Measurements from ENCODE around the gene FYN.

The FYN gene

DNA sequence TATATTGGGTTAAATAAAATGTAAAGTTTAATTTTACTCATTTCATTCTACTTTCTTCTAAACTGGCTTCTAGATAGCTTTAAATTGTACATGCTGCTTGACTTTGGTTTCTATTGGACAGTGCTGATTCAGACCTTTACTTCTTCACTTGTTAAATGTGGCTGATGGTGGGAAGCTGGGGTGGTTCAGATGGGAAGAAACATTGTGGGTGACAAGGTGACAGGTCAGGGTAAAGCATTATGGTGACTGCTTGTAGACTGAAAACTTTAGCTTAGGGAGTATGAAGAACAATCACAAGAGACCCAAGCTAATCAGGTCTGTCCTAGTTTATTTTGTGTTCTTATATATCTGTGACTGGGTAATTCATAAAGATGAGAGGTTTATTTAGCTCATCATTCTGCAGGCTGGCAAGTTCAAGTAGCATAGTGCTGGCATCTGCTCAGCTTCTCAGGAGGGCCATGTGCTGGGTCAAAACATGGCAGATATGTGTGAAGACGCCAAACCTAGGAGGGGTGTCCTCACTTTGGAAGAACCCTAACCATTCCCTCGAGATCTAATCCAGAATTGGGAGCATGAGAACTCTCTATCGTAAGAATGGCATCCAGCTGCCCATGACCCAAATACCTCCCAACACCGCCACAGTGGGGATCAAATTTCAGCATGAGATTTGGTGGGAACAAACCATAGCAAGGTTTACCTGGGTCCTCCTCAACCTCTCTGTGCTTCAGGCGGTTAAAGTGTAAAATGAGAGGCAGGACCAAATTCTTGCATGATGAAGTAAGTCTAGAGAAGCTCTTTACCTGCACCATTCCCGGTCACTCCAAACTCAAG lies 102.8 kb downstream of the FYN start:
- Mint-ChIP-seq H3K4me1 (ENCODE audit: low read depth) (peaks cover 74% of the 10 kb centered on the region), H3K36me3 (ENCODE audit: low read depth) (peaks cover 27% of the 10 kb centered on the region), H3K27me3 (ENCODE audit: low read depth) (no peaks in the 10 kb centered on the region), H3K4me3 (no peak overlapping the region), H3K9me3 (no peaks in the 10 kb centered on the region), H3K27ac (peak overlapping the region; percentile 7)
- no peak for DNase-seq (ENCODE audit: low spot score)

DNA sequence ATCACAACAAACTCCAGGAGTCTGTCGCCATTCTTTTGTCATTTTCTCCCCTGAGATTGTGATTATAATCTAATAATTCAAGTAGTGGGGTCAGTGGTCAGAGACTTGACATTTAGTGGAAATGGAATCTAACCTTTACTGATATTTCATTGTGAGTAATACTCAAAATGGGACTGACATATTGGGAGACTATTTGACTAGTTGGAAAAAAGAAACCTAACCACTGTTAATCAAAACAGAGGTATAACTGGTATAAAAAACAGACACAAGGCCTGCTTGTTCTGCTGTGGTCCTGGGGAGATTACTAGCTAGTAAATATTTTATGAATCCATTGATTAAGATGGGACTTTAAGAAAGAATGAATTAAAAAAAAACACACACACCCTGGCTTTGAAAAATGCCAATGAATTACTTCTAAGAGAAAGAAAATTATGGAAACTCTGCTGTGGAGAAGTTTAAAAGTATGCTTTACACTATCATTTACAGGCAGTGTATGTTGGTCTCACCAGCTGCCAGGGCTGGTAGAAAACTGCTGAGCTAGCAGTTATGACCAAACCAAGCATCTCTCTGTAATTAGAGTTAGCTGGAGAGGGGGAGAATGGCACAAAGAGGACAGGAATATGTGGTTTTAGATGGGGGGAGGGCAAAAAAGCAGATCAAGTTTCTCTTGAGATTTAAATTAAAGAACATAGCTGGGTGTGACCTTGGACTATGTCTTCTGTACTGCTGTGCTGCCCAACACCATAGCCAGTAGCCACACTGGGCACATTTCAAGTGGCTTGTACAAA lies 103.7 kb downstream of the FYN start:
- H3K27ac Mint-ChIP-seq, result peak overlapping the region; percentile 43
- H3K4me1 Mint-ChIP-seq (ENCODE audit: low read depth), result peaks cover 76% of the 10 kb centered on the region
- H3K36me3 Mint-ChIP-seq (ENCODE audit: low read depth), result peaks cover 27% of the 10 kb centered on the region
- DNase-seq (ENCODE audit: low spot score), result no peak
- no peak overlapping the region for H3K4me3 Mint-ChIP-seq
- H3K9me3 Mint-ChIP-seq, result no peaks in the 10 kb centered on the region
- no peaks in the 10 kb centered on the region for H3K27me3 Mint-ChIP-seq (ENCODE audit: low read depth)

GRCh38 chr6:111768431-111768770 lies 104.9 kb downstream of the FYN start:
- peak overlapping the region; percentile 33 for H3K27ac Mint-ChIP-seq
- H3K9me3 Mint-ChIP-seq, result no peaks in the 10 kb centered on the region
- no peaks in the 10 kb centered on the region for H3K27me3 Mint-ChIP-seq (ENCODE audit: low read depth)
- H3K36me3 Mint-ChIP-seq (ENCODE audit: low read depth), result peaks cover 27% of the 10 kb centered on the region
- H3K4me3 Mint-ChIP-seq, result no peak overlapping the region
- no peak for DNase-seq (ENCODE audit: low spot score)
- peaks cover 78% of the 10 kb centered on the region for H3K4me1 Mint-ChIP-seq (ENCODE audit: low read depth)

- H3K36me3 Mint-ChIP-seq (ENCODE audit: low read depth), result peaks cover 29% of the 10 kb centered on the region
- H3K9me3 Mint-ChIP-seq, result no peaks in the 10 kb centered on the region
- peaks cover 81% of the 10 kb centered on the region for H3K4me1 Mint-ChIP-seq (ENCODE audit: low read depth)
- no peak for DNase-seq (ENCODE audit: low spot score)
- H3K4me3 Mint-ChIP-seq, result peak overlapping the region; percentile 51
- H3K27ac Mint-ChIP-seq, result peak overlapping the region; percentile 79
- H3K27me3 Mint-ChIP-seq (ENCODE audit: low read depth), result no peaks in the 10 kb centered on the region
These were observed 105.4 kb downstream of the FYN start for GRCh38 chr6:111767752-111768430.

DNA sequence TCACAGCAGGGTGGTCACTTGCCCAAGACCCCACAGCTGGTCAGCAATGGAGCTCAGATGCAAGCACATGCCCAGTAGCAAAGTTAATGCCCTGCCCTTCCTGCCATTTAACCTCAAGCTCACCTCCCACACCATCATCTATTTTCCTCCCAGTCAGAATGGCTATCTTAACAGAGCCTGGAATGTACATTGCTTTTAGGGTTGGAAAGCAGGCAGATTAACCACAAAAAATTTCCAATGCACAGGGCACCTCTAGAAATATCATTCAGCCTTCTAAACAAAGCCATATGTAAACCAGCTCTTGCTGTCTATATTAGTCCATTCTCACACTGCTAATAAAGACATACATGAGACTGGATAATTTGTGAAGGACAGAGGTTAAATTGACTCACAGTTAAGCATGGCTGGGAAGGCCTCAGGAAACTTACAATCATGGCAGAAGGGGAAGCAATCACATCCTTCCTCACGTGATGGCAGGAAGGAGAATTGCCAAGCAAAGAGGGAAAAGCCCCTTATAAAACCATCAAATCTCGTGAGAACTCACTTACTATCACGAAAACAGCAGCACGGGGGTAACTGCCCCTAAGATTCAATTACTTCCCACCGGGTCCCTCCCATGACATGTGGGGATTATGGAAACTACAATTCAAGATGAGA lies 106.9 kb downstream of the FYN start:
- Mint-ChIP-seq H3K27ac (peak overlapping the region; percentile 71), H3K4me1 (ENCODE audit: low read depth) (peaks cover 91% of the 10 kb centered on the region), H3K36me3 (ENCODE audit: low read depth) (peaks cover 25% of the 10 kb centered on the region), H3K9me3 (no peaks in the 10 kb centered on the region), H3K27me3 (ENCODE audit: low read depth) (no peaks in the 10 kb centered on the region), H3K4me3 (peak overlapping the region; percentile 23)
- DNase-seq (ENCODE audit: low spot score), result no peak

GRCh38 chr6:111765763-111766162 lies 107.5 kb downstream of the FYN start:
- H3K27me3 Mint-ChIP-seq (ENCODE audit: low read depth), result no peaks in the 10 kb centered on the region
- H3K4me1 Mint-ChIP-seq (ENCODE audit: low read depth), result peaks cover 91% of the 10 kb centered on the region
- no peaks in the 10 kb centered on the region for H3K9me3 Mint-ChIP-seq
- peaks cover 22% of the 10 kb centered on the region for H3K36me3 Mint-ChIP-seq (ENCODE audit: low read depth)
- peak overlapping the region; percentile 23 for H3K4me3 Mint-ChIP-seq
- DNase-seq (ENCODE audit: low spot score), result no peak
- H3K27ac Mint-ChIP-seq, result peak overlapping the region; percentile 66

GRCh38 chr6:111764238-111765175 lies 108.7 kb downstream of the FYN start:
- H3K4me3 Mint-ChIP-seq, result peak overlapping the region; percentile 60
- no peaks in the 10 kb centered on the region for H3K9me3 Mint-ChIP-seq
- peaks cover 16% of the 10 kb centered on the region for H3K36me3 Mint-ChIP-seq (ENCODE audit: low read depth)
- peaks cover 95% of the 10 kb centered on the region for H3K4me1 Mint-ChIP-seq (ENCODE audit: low read depth)
- no peaks in the 10 kb centered on the region for H3K27me3 Mint-ChIP-seq (ENCODE audit: low read depth)
- DNase-seq (ENCODE audit: low spot score), result peak; percentile 65
- H3K27ac Mint-ChIP-seq, result peak overlapping the region; percentile 84

DNA sequence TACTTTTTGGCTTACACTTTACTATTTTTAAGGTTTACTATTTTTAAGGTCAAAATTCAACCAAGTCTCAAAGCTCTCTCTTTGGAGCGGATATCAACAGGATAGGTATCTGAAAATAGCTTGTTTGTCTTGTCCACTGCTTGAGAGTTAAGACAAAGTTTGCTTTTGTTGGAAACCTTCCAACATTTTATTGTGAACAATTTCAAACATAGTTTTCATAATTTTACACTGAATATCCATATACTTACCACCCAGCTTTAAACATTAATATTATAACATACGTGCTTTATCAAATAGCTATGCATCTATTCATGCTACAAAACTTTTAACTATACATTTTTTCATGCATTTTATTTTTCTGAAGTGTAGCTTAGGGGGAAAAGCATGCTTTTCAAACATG lies 109.9 kb downstream of the FYN start:
- Mint-ChIP-seq H3K4me3 (peak overlapping the region; percentile 10), H3K27me3 (ENCODE audit: low read depth) (no peaks in the 10 kb centered on the region), H3K36me3 (ENCODE audit: low read depth) (peaks cover 19% of the 10 kb centered on the region), H3K4me1 (ENCODE audit: low read depth) (peaks cover 95% of the 10 kb centered on the region), H3K9me3 (no peaks in the 10 kb centered on the region), H3K27ac (no peak overlapping the region)
- DNase-seq (ENCODE audit: low spot score), result no peak

- H3K27me3 Mint-ChIP-seq (ENCODE audit: low read depth), result no peaks in the 10 kb centered on the region
- H3K4me1 Mint-ChIP-seq (ENCODE audit: low read depth), result peaks cover 91% of the 10 kb centered on the region
- no peaks in the 10 kb centered on the region for H3K9me3 Mint-ChIP-seq
- H3K27ac Mint-ChIP-seq, result peak overlapping the region; percentile 71
- peak; percentile 55 for DNase-seq (ENCODE audit: low spot score)
- peaks cover 22% of the 10 kb centered on the region for H3K36me3 Mint-ChIP-seq (ENCODE audit: low read depth)
- H3K4me3 Mint-ChIP-seq, result peak overlapping the region; percentile 80
These were observed 111.4 kb downstream of the FYN start for GRCh38 chr6:111761783-111762312.

DNA sequence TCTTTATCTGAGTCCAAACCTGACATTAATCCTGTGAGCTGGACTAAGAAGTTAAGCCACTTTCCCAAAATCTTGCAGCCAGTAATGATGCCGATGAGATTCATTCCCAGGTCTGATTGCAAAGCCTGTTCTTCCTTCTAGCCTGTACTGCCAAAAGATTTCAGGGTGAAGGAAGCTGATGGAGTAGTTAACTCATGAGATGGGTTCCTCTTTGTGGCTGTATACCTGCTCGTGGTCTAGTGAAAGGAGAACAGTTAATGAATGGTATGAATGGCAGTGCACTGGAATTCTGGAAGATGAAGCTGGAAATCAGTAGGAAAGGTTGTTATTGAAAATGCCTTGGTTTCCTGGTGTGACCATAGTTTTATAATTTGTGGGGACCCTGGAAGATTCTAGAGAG lies 112.0 kb downstream of the FYN start:
- Mint-ChIP-seq H3K36me3 (ENCODE audit: low read depth) (peaks cover 20% of the 10 kb centered on the region), H3K27me3 (ENCODE audit: low read depth) (no peaks in the 10 kb centered on the region), H3K9me3 (no peaks in the 10 kb centered on the region), H3K4me3 (peak overlapping the region; percentile 80), H3K4me1 (ENCODE audit: low read depth) (peaks cover 84% of the 10 kb centered on the region), H3K27ac (peak overlapping the region; percentile 89)
- DNase-seq (ENCODE audit: low spot score), result no peak

- Mint-ChIP-seq H3K27me3 (ENCODE audit: low read depth) (no peaks in the 10 kb centered on the region), H3K4me1 (ENCODE audit: low read depth) (peaks cover 79% of the 10 kb centered on the region), H3K4me3 (peak overlapping the region; percentile 80), H3K9me3 (no peaks in the 10 kb centered on the region), H3K36me3 (ENCODE audit: low read depth) (peaks cover 20% of the 10 kb centered on the region), H3K27ac (peak overlapping the region; percentile 94)
- peak; percentile 61 for DNase-seq (ENCODE audit: low spot score)
These were observed 113.1 kb downstream of the FYN start for GRCh38 chr6:111759836-111760785.

- Mint-ChIP-seq H3K4me3 (peak overlapping the region; percentile 80), H3K27ac (peak overlapping the region; percentile 94), H3K9me3 (no peaks in the 10 kb centered on the region), H3K4me1 (ENCODE audit: low read depth) (peaks cover 75% of the 10 kb centered on the region), H3K36me3 (ENCODE audit: low read depth) (peaks cover 20% of the 10 kb centered on the region), H3K27me3 (ENCODE audit: low read depth) (no peaks in the 10 kb centered on the region)
- DNase-seq (ENCODE audit: low spot score), result peak; percentile 41
These were observed 113.9 kb downstream of the FYN start for GRCh38 chr6:111759331-111759835.

Measured in T-helper 2 cell treated with Interferon-gamma antibody and Interleukin-4, amounts not matched to agents 5 μg/mL and 100 μg/mL, for 36 hours (primary cell).